ENCODE measurements around the gene TSC22D1.

DNA sequence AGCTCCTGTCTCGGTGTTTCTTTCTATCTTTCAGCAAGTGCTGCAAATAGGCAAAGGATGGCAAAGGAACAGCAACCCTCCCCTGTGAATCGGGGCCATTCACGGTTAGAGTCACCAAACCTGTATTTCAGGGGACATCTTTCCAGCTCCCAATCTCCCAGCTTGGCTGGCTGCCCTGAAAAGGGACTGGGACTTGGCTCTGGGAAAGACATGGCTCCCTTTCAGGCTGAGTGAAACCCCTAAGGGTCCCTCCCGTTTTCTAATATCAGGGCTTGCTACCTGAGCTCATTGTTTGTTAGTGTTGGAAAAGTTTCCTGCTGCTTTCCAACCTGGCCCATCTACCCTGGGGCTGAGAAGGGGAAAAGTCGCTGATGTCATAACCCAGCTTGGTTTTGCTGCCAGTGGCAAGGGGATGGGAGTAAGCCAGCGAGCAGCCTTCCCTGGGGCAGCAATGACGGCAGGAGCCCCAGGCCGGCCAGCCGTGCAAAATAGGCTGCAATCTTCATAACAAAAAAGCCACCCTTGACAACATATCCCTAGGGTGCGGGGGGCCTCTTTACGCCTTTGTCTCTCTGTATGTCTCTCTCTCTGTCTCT, 172.6 kb downstream of the TSC22D1 start:
- no peak for TF ChIP-seq SIN3A (IDR thresholded peaks at IDR 0.05; ENCODE audit: borderline replicate concordance, insufficient read depth, low read length)
- TF ChIP-seq TAF1 (IDR thresholded peaks at IDR 0.05; ENCODE audit: borderline replicate concordance, insufficient read depth, low read length), result no peak
- TF ChIP-seq POLR2AphosphoS5 (IDR thresholded peaks at IDR 0.05; ENCODE audit: low read depth, low read length), result no peak
- TF ChIP-seq, protein P1, sequence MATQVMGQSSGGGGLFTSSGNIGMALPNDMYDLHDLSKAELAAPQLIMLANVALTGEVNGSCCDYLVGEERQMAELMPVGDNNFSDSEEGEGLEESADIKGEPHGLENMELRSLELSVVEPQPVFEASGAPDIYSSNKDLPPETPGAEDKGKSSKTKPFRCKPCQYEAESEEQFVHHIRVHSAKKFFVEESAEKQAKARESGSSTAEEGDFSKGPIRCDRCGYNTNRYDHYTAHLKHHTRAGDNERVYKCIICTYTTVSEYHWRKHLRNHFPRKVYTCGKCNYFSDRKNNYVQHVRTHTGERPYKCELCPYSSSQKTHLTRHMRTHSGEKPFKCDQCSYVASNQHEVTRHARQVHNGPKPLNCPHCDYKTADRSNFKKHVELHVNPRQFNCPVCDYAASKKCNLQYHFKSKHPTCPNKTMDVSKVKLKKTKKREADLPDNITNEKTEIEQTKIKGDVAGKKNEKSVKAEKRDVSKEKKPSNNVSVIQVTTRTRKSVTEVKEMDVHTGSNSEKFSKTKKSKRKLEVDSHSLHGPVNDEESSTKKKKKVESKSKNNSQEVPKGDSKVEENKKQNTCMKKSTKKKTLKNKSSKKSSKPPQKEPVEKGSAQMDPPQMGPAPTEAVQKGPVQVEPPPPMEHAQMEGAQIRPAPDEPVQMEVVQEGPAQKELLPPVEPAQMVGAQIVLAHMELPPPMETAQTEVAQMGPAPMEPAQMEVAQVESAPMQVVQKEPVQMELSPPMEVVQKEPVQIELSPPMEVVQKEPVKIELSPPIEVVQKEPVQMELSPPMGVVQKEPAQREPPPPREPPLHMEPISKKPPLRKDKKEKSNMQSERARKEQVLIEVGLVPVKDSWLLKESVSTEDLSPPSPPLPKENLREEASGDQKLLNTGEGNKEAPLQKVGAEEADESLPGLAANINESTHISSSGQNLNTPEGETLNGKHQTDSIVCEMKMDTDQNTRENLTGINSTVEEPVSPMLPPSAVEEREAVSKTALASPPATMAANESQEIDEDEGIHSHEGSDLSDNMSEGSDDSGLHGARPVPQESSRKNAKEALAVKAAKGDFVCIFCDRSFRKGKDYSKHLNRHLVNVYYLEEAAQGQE (IDR thresholded peaks at IDR 0.05; ENCODE audit: insufficient read depth in 1 of 2, low read depth in 2 of 2, low read length in 2 of 2), result no peak

All from PFSK-1 (cell line).